Activated T-cell treated with anti-CD3 and anti-CD28 coated beads, Interleukin-2, amount 50 U/mL, for 24 hours (primary cell): ENCODE measurements around the gene VPS36.
A peak's percentile ranks its signal among the peaks of the same experiment; 100 is the strongest.

Source experiments
- DNase-seq: peaks from one replicate; pipeline ENCODE4 v3.0.0-alpha.2; 2020
- H3K27ac Mint-ChIP-seq: 2 replicates; pipeline ENCODE4 v1.8.0; 2020; ENCODE audit warnings: mild to moderate bottlenecking, mixed read lengths
- H3K27me3 Mint-ChIP-seq: 2 replicates; pipeline ENCODE4 v1.8.0; 2020; ENCODE audit warnings: mixed read lengths
- H3K36me3 Mint-ChIP-seq: 2 replicates; pipeline ENCODE4 v1.8.0; 2020; ENCODE audit warnings: low read depth, mixed read lengths
- H3K4me1 Mint-ChIP-seq: 2 replicates; pipeline ENCODE4 v1.8.0; 2020; ENCODE audit warnings: low read depth, mixed read lengths
- H3K4me3 Mint-ChIP-seq: 2 replicates; pipeline ENCODE4 v1.8.0; 2020; ENCODE audit warnings: mild to moderate bottlenecking, moderate library complexity, mixed read lengths
- H3K9me3 Mint-ChIP-seq: 2 replicates; pipeline ENCODE4 v1.8.0; 2020; ENCODE audit warnings: mixed read lengths

VPS36 gene

DNA sequence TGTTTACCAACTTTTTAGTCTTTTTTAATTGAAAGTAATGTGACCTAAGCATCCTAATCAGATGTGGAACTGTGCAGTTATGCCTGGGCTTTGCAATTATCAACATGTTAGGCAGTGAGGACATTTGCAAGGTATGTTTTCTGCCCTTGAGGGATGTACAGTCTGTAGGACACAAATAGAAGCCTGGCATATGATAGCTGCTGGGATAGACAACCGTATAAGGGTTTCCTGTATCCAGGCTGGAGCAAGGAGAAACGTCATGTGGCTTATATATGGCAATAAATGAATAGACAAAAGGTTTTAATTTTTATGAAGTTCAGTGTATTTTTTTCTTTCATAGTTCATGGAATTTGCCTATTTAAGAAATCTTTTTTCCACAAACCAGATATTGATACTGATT, 2.0 kb upstream of the VPS36 start:
- no peak overlapping the region for H3K4me3 Mint-ChIP-seq
- no peaks in the 10 kb centered on the region for H3K27me3 Mint-ChIP-seq
- peaks cover 51% of the 10 kb centered on the region for H3K4me1 Mint-ChIP-seq
- no peaks in the 10 kb centered on the region for H3K9me3 Mint-ChIP-seq
- DNase-seq, result no peak
- H3K36me3 Mint-ChIP-seq, result peaks cover 47% of the 10 kb centered on the region
- H3K27ac Mint-ChIP-seq, result no peak overlapping the region

DNA sequence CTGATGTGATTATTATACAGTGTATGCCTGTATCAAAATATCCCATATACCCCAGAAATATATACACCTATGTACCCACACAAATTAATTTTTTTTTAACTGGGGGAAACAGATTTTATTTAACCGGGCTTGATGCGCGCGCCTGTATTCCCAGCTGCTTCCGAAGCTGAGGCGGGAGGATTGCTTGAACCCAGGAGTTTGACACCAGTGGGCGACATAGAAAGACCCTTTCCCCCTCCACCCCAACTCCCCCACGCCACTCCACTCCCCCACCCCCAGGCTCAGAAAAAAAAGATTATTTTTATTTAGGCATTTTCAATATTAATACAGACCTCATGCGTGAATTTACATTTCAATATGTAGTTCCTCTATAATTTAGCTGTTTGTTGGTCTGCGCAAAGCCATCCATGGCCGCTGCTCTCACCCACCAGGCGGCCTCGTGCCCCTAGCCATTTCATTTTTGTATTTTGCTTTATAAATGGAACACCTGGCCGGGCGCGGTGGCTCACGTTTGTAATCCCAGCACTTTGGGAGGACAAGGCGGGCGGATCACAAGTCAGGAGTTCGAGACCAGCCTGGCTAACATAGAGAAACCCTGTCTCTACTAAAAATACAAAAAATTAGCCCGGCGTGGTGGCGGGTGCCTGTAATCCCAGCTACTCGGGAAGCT, 836 bp upstream of the VPS36 start:
- no peaks in the 10 kb centered on the region for H3K27me3 Mint-ChIP-seq
- peak overlapping the region; percentile 96 for H3K4me3 Mint-ChIP-seq
- H3K36me3 Mint-ChIP-seq, result peaks cover 40% of the 10 kb centered on the region
- H3K4me1 Mint-ChIP-seq, result peaks cover 45% of the 10 kb centered on the region
- H3K27ac Mint-ChIP-seq, result peak overlapping the region; percentile 94
- H3K9me3 Mint-ChIP-seq, result no peaks in the 10 kb centered on the region
- no peak for DNase-seq

DNA sequence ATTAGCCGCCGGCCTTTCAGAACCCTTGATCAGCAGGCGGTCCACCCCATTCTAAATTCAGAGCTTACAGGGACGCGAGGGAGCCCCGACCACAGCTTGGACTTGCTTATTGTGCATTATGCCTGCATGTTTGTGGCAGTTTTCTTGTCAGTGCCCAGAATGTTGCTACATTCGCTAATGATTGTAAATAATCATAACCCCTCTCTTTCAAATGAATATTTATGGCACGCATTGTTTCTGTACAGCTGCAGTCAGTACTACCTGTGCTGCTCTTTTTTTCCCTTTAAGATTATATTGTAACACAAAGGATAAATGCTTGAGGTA, 321 bp upstream of the VPS36 start:
- Mint-ChIP-seq H3K36me3 (peaks cover 38% of the 10 kb centered on the region), H3K27ac (peak overlapping the region; percentile 94), H3K9me3 (no peaks in the 10 kb centered on the region), H3K4me3 (peak overlapping the region; percentile 96), H3K4me1 (peaks cover 42% of the 10 kb centered on the region), H3K27me3 (no peaks in the 10 kb centered on the region)
- DNase-seq, result no peak

DNA sequence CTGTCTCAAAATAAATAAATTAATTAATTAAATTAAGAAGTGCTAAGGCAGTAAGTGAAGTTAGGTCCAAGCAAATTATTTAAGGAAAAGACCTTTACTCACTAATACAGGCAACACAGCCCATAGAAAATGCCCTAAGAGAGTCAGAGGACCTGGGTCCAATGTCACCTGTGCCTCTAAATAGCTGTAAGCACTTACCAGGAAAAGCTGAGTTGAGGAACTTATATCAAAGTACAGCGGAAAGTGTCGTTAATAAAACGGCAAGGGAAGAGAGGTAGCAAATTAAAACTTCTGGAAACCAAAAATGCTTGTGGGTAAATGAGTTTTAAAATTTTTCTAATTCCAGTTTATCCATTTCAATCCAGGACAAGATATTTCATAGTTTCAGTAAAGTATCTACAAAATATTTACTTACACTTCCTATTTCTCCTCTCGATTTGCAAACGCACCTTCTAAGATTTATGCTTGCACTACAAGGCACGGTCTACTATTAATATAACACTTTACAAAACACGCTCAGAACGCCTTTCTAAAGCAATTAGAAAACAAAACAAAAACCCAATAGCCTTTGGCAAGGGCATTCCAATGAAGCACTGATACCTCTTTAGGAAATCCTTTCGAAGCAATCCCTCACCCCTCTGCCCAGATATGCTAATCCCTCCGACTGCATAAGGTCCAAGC, 963 bp downstream of the VPS36 start:
- peak overlapping the region; percentile 96 for H3K4me3 Mint-ChIP-seq
- H3K36me3 Mint-ChIP-seq, result peaks cover 37% of the 10 kb centered on the region
- DNase-seq, result no peak
- H3K27ac Mint-ChIP-seq, result peak overlapping the region; percentile 95
- no peaks in the 10 kb centered on the region for H3K27me3 Mint-ChIP-seq
- no peaks in the 10 kb centered on the region for H3K9me3 Mint-ChIP-seq
- peaks cover 38% of the 10 kb centered on the region for H3K4me1 Mint-ChIP-seq

DNA sequence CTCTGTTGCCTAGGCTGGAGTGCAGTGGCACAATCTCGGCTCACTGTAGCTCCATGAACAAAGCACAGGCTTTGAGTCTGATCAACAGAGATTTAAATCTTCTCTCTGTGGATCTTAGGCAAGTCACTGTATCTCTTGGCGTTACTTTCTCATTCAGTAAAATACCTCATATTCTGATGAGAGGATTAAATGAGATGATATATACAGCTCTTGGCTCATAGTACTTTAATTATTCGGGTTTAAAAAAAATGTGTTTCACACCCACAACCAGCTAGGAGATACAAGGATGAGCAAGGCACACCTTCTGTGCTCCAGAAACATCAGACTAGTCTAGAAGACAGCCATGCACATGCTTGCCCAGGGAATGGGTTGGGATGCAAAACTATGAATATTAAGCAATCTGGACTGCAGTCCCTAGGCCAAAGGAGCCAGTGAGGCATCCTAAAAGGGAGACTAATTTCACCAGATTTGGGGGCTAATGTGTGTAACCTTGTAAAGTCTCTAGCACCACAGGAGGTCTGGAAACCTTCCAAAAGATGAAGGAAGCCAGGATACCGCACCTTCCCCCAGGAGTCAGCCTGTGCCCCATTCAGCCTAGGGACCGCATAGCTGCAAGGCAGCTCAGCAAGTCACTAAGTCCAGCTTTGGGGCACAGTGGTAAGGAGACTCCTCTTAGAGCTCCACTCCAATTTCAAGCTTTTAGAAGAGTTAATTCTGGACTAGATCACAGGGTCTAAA, 2.5 kb downstream of the VPS36 start:
- Mint-ChIP-seq H3K4me3 (peak overlapping the region; percentile 96), H3K27me3 (no peaks in the 10 kb centered on the region), H3K36me3 (peaks cover 44% of the 10 kb centered on the region), H3K4me1 (peaks cover 30% of the 10 kb centered on the region), H3K9me3 (no peaks in the 10 kb centered on the region), H3K27ac (no peak overlapping the region)
- no peak for DNase-seq

DNA sequence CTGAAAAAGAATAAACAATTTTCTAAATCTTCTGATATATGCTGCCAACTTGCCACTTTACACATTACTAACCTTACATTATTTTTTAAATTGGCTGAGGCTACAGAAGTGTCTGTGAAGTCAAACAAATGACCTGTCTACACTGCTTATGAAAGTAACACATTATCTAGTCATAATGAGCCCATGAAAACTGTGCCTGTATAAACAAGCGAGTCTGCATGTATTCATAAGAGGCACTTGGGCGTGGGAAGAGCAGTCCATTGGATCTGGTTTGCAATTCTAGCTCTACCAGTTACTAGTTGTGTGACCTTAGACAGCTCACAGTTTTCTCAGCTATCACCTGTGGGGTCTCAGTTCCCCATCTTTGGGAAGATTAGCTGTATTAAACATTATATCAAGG, 3.1 kb downstream of the VPS36 start:
- H3K9me3 Mint-ChIP-seq, result no peaks in the 10 kb centered on the region
- no peak overlapping the region for H3K4me3 Mint-ChIP-seq
- no peak for DNase-seq
- H3K4me1 Mint-ChIP-seq, result peaks cover 30% of the 10 kb centered on the region
- no peak overlapping the region for H3K27ac Mint-ChIP-seq
- H3K36me3 Mint-ChIP-seq, result peaks cover 51% of the 10 kb centered on the region
- no peaks in the 10 kb centered on the region for H3K27me3 Mint-ChIP-seq

DNA sequence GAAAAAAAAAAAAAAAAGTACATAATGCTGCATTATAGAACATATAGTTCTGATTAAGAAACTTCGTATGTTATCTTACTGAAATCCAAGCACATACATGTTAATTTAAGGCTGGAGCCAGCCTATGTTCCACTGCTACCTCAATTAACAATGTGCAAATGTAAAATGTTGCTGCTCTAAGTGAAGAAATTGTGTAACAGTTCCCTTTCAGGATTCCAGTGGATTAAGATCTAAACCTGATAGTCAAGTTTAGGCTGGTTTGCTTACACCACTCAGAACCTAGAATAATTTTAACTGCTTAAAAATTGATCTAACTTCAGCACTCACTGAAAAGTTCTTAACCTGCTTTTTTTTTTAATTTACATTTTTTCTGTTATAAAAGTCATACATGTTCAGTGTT, 4.2 kb downstream of the VPS36 start:
- H3K9me3 Mint-ChIP-seq, result no peaks in the 10 kb centered on the region
- H3K27ac Mint-ChIP-seq, result no peak overlapping the region
- DNase-seq, result no peak
- H3K27me3 Mint-ChIP-seq, result no peaks in the 10 kb centered on the region
- H3K36me3 Mint-ChIP-seq, result peaks cover 60% of the 10 kb centered on the region
- H3K4me3 Mint-ChIP-seq, result no peak overlapping the region
- peaks cover 30% of the 10 kb centered on the region for H3K4me1 Mint-ChIP-seq

DNA sequence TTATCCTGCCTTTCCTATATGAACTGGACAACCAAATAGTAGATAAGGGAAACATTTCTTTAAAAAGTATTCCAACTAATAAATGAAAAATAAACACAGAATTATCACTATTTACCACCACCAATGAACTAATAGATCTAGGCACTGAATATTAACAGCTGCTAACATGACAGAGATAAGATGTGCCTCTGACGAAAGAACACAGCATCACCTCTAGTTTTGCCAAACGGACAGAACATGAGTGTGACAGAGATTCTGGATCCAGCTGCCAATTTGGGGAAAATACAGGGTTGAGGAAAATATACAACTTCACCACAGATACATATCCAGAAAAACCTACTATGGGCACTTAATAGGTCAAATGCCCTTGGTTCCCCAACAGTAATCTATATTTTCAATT, 18.0 kb downstream of the VPS36 start:
- Mint-ChIP-seq H3K9me3 (no peaks in the 10 kb centered on the region), H3K27ac (no peak overlapping the region), H3K4me1 (peaks cover 2% of the 10 kb centered on the region), H3K27me3 (no peaks in the 10 kb centered on the region), H3K36me3 (peaks cover 87% of the 10 kb centered on the region), H3K4me3 (no peak overlapping the region)
- DNase-seq, result no peak

DNA sequence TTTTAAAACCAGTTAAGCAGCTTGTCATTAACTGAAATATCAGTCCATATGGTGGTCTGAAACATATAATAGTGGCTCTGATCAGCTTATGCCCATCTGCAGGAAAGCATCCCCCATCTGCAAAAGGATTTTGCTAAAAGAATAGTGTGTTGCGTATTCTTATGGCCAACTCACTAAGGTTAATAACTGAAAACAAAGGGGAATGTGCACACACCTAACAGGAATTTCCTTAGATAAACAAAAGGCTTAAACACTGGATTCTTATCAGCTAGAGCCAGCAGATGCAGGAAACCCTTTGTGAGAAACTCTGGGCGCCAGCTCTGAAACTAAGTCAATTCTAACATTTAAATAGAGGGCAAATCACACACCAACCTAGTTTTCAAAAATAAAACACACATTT, 22.1 kb downstream of the VPS36 start:
- Mint-ChIP-seq H3K27ac (no peak overlapping the region), H3K9me3 (no peaks in the 10 kb centered on the region), H3K36me3 (peaks cover 83% of the 10 kb centered on the region), H3K27me3 (no peaks in the 10 kb centered on the region), H3K4me3 (no peak overlapping the region), H3K4me1 (no peaks in the 10 kb centered on the region)
- DNase-seq, result no peak

DNA sequence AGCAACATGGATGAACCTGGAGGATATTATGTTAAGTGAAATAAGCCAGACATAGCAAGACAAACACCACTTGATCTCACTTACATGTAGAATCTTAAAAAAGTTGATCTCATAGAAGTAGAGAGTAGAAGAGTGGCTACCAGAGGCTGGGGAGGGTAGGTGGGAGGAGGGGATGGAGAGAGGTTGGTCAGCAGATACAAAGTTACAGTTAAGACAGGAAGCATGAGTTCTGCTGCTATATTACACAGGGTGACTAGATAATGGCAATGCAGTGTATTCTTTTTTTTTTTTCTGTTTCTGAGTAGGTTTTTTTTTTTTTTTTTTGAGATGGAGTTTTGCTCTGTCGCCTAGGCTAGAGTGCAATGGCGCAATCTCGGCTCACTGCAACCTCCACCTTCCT, 29.2 kb downstream of the VPS36 start:
- DNase-seq, result no peak
- Mint-ChIP-seq H3K27ac (no peak overlapping the region), H3K4me1 (no peaks in the 10 kb centered on the region), H3K4me3 (no peak overlapping the region), H3K27me3 (no peaks in the 10 kb centered on the region), H3K36me3 (peaks cover 82% of the 10 kb centered on the region), H3K9me3 (no peaks in the 10 kb centered on the region)

DNA sequence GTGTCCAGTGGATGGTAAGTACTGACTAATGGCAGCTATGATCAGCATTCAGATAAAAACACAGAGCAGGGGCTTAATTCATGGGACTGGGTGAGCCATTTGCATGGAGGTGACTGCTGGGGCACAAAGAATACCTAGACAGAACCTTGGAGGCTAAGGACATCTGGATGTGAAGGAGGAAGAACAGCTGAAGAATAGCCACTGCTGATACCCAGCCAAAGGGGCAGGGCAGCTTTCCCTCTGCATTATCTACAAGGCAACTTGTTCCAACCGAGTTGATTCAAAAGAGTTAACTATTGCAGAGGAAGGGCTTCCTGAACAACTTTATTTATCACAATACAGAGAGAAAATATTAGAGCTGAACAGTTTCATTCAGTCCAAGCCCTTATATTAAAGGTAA, 31.4 kb downstream of the VPS36 start:
- Mint-ChIP-seq H3K27ac (no peak overlapping the region), H3K27me3 (no peaks in the 10 kb centered on the region), H3K4me3 (no peak overlapping the region), H3K9me3 (no peaks in the 10 kb centered on the region), H3K4me1 (no peaks in the 10 kb centered on the region), H3K36me3 (peaks cover 83% of the 10 kb centered on the region)
- no peak for DNase-seq

DNA sequence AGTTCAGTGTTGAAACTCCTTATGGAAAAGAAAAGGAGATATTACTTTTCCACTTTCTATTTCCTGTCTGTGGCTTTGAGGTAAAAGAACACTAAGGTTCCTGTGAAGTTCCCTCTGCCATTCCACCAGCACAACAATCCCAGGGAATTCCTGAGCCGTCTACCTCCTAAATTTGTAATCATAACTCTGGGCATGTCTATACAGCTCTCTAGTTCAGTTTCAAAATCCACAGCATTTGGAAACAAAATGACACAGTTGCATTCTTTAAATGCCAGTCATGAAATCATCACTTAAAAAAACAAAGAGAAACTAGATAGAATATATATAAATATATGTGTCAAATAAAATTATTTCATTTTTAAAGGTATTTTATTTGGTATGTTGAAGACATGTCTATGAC, 35.5 kb downstream of the VPS36 start:
- H3K9me3 Mint-ChIP-seq, result no peaks in the 10 kb centered on the region
- H3K27ac Mint-ChIP-seq, result no peak overlapping the region
- peaks cover 8% of the 10 kb centered on the region for H3K4me1 Mint-ChIP-seq
- no peak overlapping the region for H3K4me3 Mint-ChIP-seq
- DNase-seq, result no peak
- peaks cover 84% of the 10 kb centered on the region for H3K36me3 Mint-ChIP-seq
- H3K27me3 Mint-ChIP-seq, result no peaks in the 10 kb centered on the region

DNA sequence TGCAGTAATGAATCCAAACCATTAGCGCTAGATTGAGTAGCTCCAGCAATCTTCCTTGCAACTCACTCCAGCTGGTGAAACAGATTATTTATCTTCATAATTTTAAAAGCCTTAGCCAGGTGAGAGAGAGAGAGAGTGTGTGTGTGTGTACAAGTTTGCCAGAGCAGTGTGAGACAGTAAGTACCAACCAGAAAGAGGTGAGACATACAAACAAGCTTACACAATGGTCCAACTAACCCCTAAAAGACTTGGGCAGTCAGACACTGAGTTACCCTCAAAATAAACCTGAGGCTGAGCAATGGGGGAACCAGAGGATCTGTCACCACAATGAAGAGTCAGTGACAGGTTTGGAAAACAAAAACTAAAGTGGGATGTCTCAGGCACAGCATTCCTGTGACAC, 36.4 kb downstream of the VPS36 start:
- DNase-seq, result no peak
- H3K4me1 Mint-ChIP-seq, result peaks cover 8% of the 10 kb centered on the region
- no peaks in the 10 kb centered on the region for H3K9me3 Mint-ChIP-seq
- H3K4me3 Mint-ChIP-seq, result no peak overlapping the region
- no peaks in the 10 kb centered on the region for H3K27me3 Mint-ChIP-seq
- H3K27ac Mint-ChIP-seq, result peak overlapping the region; percentile 41
- peaks cover 79% of the 10 kb centered on the region for H3K36me3 Mint-ChIP-seq

DNA sequence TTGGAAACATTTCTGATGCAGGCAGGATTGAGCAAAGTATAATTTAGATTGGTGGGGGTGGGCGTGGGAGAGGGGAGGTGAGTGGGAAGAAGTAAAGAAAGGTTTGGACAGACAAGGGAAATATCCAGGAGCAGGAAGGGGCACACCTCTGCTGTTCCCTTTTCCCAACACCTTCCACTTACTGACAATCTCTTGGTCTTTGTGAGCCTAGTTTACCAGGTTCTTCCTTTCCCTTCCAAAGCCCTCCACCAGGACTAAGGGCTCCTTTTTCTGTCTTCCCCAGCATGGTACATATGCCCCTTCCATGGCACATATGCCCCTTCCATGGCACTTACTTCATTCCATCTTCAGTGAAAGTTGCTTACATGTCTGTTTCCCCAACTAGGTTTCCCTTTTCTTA, 38.3 kb downstream of the VPS36 start:
- DNase-seq, result no peak
- Mint-ChIP-seq H3K4me1 (peaks cover 8% of the 10 kb centered on the region), H3K36me3 (peaks cover 67% of the 10 kb centered on the region), H3K27me3 (peaks cover 2% of the 10 kb centered on the region), H3K4me3 (no peak overlapping the region), H3K27ac (peak overlapping the region; percentile 51), H3K9me3 (no peaks in the 10 kb centered on the region)

DNA sequence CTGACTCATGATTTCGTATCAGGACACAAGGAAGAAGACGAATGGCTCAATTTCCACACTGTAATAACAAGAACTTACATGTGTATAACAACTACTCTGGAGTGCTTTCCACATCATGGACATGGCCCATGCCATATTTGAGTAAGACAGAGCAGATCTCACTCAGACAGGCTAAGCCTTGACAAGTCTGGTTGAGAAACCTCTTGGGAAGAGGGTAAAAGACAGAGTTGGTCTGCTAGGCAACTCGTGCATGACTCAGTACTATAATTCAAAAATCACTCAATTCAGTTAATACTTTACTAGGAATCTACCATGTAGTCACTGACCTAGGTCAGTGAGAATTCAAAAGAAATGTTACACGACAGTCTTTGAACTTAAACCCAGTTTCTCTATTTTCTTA, 38.8 kb downstream of the VPS36 start:
- peak overlapping the region; percentile 51 for H3K27ac Mint-ChIP-seq
- H3K36me3 Mint-ChIP-seq, result peaks cover 62% of the 10 kb centered on the region
- DNase-seq, result no peak
- peaks cover 3% of the 10 kb centered on the region for H3K27me3 Mint-ChIP-seq
- H3K9me3 Mint-ChIP-seq, result no peaks in the 10 kb centered on the region
- peaks cover 8% of the 10 kb centered on the region for H3K4me1 Mint-ChIP-seq
- H3K4me3 Mint-ChIP-seq, result no peak overlapping the region
